GM18505 (cell line): ENCODE data around the gene RET.

Experiments used
- ATAC-seq: cut with Tn5 transposase; IDR thresholded peaks from one replicate; pipeline ENCODE4 v1.9.1; 2021; ENCODE audit not compliant: unreplicated experiment
- POLR2A ChIP-seq: IDR thresholded peaks from 4 replicates; pipeline ENCODE4 v1.6.1; 2011; ENCODE audit warnings: borderline replicate concordance; ENCODE audit not compliant: insufficient read depth, insufficient read length; ENCODE audit errors: extremely low read depth

The RET gene

GRCh38 chr10:43062402-43063160 lies 14.3 kb upstream of the RET start:
- ATAC-seq, result no peak
- TF ChIP-seq POLR2A, result no peak

- ATAC-seq, result no peak
- TF ChIP-seq POLR2A, result no peak
Measured at GRCh38 chr10:43064331-43065075, 12.4 kb upstream of the RET start.

- ATAC-seq, result no peak
- TF ChIP-seq POLR2A, result no peak
Measured at GRCh38 chr10:43065234-43065633, 11.6 kb upstream of the RET start.

DNA sequence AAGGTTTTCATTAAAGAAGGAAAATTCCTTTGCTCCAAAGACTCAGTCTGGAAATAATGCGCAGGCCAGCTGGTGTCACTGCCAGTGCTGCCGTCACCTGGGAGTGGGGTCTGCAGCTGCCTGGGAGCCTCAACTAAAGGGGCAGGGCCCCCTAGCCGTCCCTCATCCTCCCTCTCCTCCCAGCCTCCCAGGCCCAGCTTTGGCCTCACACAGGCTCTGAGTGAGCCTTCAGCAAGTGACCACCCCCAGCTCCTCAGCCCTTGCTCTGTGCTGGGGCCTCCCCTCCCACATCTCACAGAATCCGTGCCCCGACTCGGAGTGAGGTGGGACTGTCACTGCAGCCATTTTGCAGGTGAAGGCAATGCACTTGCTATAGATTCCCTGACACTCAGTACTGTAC lies 11.1 kb upstream of the RET start:
- no peak for TF ChIP-seq POLR2A
- ATAC-seq, result no peak

DNA sequence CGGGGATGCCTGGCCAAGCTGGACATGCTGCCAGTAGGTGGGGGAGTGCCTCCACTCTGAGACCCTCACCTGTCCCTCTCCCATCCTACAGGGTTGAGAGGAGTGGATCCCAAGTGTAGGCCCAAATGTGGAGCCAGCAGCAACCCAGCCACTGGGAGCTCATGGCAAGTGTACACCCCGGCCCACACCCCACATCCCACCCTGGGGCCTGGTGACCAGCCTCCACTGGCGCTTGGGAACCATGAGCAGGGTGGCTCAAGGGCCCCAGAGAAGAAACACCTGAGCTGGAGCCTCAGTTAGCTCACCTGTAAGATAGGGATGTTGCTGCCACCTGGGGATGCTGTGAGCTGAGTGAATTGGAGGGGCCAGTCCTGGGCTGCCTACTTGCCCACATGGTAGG lies 10.4 kb upstream of the RET start:
- no peak for ATAC-seq
- no peak for TF ChIP-seq POLR2A

DNA sequence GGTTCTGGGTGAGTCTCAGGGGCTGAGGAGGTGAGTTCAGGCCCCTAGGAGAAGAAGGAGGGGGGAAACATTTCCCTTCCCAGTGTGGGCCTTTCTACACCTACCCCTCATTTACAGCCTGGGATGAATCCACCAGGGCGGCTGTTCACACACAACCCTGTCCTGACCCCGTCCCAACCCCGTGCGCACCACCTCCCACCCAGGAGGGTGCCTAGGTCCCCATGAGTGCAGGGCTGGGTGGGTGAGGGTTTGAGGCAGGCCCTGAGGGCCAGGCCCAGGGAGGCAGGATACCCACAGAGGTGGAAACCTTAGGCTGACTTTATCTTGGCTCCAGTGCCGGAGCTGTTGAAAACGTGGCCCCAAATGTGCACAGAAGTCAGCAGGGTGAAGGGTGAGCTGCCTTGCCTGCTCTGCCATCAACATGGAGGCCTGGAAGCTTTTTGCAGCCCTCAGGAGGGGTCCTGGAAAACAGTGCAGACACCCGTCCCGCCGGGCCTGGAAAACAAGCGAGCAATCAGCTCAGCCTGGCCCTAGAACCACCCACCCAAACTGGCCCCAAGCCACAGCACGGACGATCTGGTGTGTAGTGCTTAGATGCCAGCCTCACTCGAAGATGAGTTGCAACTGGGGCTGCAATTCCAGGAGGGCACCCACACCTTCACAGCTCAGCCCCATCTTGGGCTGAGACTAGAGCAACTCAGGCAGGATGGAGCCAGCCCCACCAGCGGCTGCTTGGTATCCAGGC lies 9.3 kb upstream of the RET start:
- TF ChIP-seq POLR2A, result no peak
- no peak for ATAC-seq

GRCh38 chr10:43068136-43068395 lies 8.8 kb upstream of the RET start:
- TF ChIP-seq POLR2A, result no peak

GRCh38 chr10:43068471-43069210 lies 8.2 kb upstream of the RET start:
- no peak for ATAC-seq
- TF ChIP-seq POLR2A, result no peak

More at GRCh38 chr10:43068136-43068395, 8.8 kb upstream of the RET start:
- ATAC-seq, result no peak

GRCh38 chr10:43069211-43069515 lies 7.7 kb upstream of the RET start:
- no peak for TF ChIP-seq POLR2A
- ATAC-seq, result no peak

GRCh38 chr10:43069579-43069978 lies 7.3 kb upstream of the RET start:
- no peak for ATAC-seq
- TF ChIP-seq POLR2A, result no peak

- no peak for TF ChIP-seq POLR2A
- no peak for ATAC-seq
Measured at GRCh38 chr10:43070121-43071085, 6.5 kb upstream of the RET start.

- no peak for TF ChIP-seq POLR2A
- no peak for ATAC-seq
Measured at GRCh38 chr10:43071865-43072650, 4.8 kb upstream of the RET start.
